CD1c-positive myeloid dendritic cell (primary cell): ENCODE results near the gene CSF2.
"Not testable (repeated sequence)": the region's sequence is repeated elsewhere in the genome, so short reads cannot be mapped to it uniquely, and the experiment has no call there.

ENCODE experiments used
- DNase-seq: peaks from one replicate; pipeline ENCODE4 v3.0.0-alpha.2; 2016; ENCODE audit errors: extremely low spot score

Gene CSF2

GRCh38 chr5:132087176-132087575 lies 13.6 kb downstream of the CSF2 start:
- DNase-seq = no peak

GRCh38 chr5:132087661-132088060 lies 14.1 kb downstream of the CSF2 start:
- DNase-seq = no peak

GRCh38 chr5:132089363-132089762 lies 15.8 kb downstream of the CSF2 start:
- DNase-seq = no peak

GRCh38 chr5:132090107-132090506 lies 16.5 kb downstream of the CSF2 start:
- DNase-seq = no peak

- DNase-seq = no peak
These were observed 19.7 kb downstream of the CSF2 start for GRCh38 chr5:132093271-132093670.

GRCh38 chr5:132094393-132095076 lies 20.9 kb downstream of the CSF2 start:
- DNase-seq = peak; percentile 9

GRCh38 chr5:132095077-132095410 lies 21.5 kb downstream of the CSF2 start:
- DNase-seq = no peak

- DNase-seq = no peak
These were observed 21.9 kb downstream of the CSF2 start for GRCh38 chr5:132095424-132095972.

- no peak for DNase-seq
These were observed 23.3 kb downstream of the CSF2 start for GRCh38 chr5:132096904-132097303.

- peak; percentile 34 for DNase-seq
These were observed 24.6 kb downstream of the CSF2 start for GRCh38 chr5:132098151-132098594.

- DNase-seq = no peak
These were observed 25.0 kb downstream of the CSF2 start for GRCh38 chr5:132098621-132099020.

GRCh38 chr5:132099076-132099748 lies 25.6 kb downstream of the CSF2 start:
- DNase-seq = no peak

GRCh38 chr5:132099905-132100304 lies 26.3 kb downstream of the CSF2 start:
- no peak for DNase-seq

GRCh38 chr5:132100672-132101261 lies 27.2 kb downstream of the CSF2 start:
- no peak for DNase-seq

GRCh38 chr5:132101385-132101880 lies 27.8 kb downstream of the CSF2 start:
- DNase-seq = no peak

- no peak for DNase-seq
These were observed 28.6 kb downstream of the CSF2 start for GRCh38 chr5:132102101-132102701.

- DNase-seq = no peak
These were observed 29.3 kb downstream of the CSF2 start for GRCh38 chr5:132102944-132103331.

GRCh38 chr5:132103332-132103951 lies 29.9 kb downstream of the CSF2 start:
- peak; percentile 62 for DNase-seq

- DNase-seq = no peak
These were observed 30.4 kb downstream of the CSF2 start for GRCh38 chr5:132103969-132104391.

- DNase-seq = no peak
These were observed 31.0 kb downstream of the CSF2 start for GRCh38 chr5:132104556-132104955.

GRCh38 chr5:132105688-132106087 lies 32.1 kb downstream of the CSF2 start:
- no peak for DNase-seq

- not testable (repeated sequence) for DNase-seq
These were observed 34.9 kb downstream of the CSF2 start for GRCh38 chr5:132108495-132108894.
